PC-9 (cell line): Measurements from ENCODE around the gene NBEA. TPM values are rescaled to one million over a fixed set of nuclear protein-coding genes. Genes with fewer than 3 reads are reported as not detected.

Source experiments
- BruUV-seq: library from RNA; stranded (reverse); fragments of 400-500 nt; replicated peaks from 2 replicates; lab custom pipeline; 2021; lab: Mats Ljungman, UMichigan
- CTCF ChIA-PET: fragments of 300-600 bp; sonication (Branson Sonifier 250); formaldehyde crosslinking; loops from one replicate; lab custom pipeline; 2022; ENCODE audit warnings: antibody characterized with exemption; lab: Charles Lee
- POLR2A ChIA-PET: fragments of 300-600 bp; sonication (Branson Sonifier 250); formaldehyde crosslinking; loops from one replicate; lab custom pipeline; 2022; ENCODE audit warnings: antibody characterized with exemption; ENCODE audit not compliant: unreplicated experiment; lab: Charles Lee
- DNase-seq, 2 experiments: peaks; one replicate each; pipeline versions ENCODE4 v3.0.0 to v3.0.0-alpha.2; 2015 to 2022; ENCODE audit warnings: mixed read lengths in 1 of 2
- H2AFZ ChIP-seq: fragments of 200-600 bp; sonication (generic); 2 replicates; pipeline ENCODE4 v1.8.1; 2017; ENCODE audit warnings: antibody characterized with exemption
- H3F3A ChIP-seq: fragments of 200-600 bp; sonication (generic); 2 replicates; pipeline ENCODE4 v1.8.1; 2017; ENCODE audit warnings: antibody characterized with exemption, mild to moderate bottlenecking, low read depth; ENCODE audit not compliant: insufficient read depth
- H3K27ac ChIP-seq: fragments of 200-600 bp; sonication (generic); 2 replicates; pipeline ENCODE4 v1.6.1; 2016; ENCODE audit warnings: mixed run types
- H3K27me3 ChIP-seq: fragments of 200-600 bp; sonication (generic); 2 replicates; pipeline ENCODE4 v1.6.1; 2016; ENCODE audit warnings: low read depth, mixed run types; ENCODE audit not compliant: insufficient read depth
- H3K36me3 ChIP-seq: fragments of 200-600 bp; sonication (generic); 2 replicates; pipeline ENCODE4 v1.6.1; 2016; ENCODE audit warnings: low read depth, mixed run types
- H3K4me1 ChIP-seq: fragments of 200-600 bp; sonication (generic); replicated peaks from 2 replicates; pipeline ENCODE4 v1.6.1; 2016; ENCODE audit warnings: mixed run types; ENCODE audit not compliant: insufficient read depth
- H3K4me2 ChIP-seq: fragments of 200-600 bp; sonication (generic); 2 replicates; pipeline ENCODE4 v1.6.1; 2017; ENCODE audit warnings: mixed run types
- H3K4me3 ChIP-seq: fragments of 200-600 bp; sonication (generic); 2 replicates; pipeline ENCODE4 v1.6.1; 2016; ENCODE audit warnings: mixed run types
- H3K79me2 ChIP-seq: fragments of 200-600 bp; sonication (generic); 2 replicates; pipeline ENCODE4 v1.6.1; 2017; ENCODE audit warnings: low read depth, mixed run types
- H3K9me2 ChIP-seq: fragments of 200-600 bp; sonication (generic); 2 replicates; pipeline ENCODE4 v1.8.1; 2017; ENCODE audit warnings: mild to moderate bottlenecking; ENCODE audit not compliant: insufficient read depth
- H3K9me3 ChIP-seq: fragments of 200-600 bp; sonication (generic); 2 replicates; pipeline ENCODE4 v1.8.1; 2016; ENCODE audit warnings: low read depth; ENCODE audit not compliant: insufficient read depth
- H4K20me1 ChIP-seq: fragments of 200-600 bp; sonication (generic); 2 replicates; pipeline ENCODE4 v1.8.1; 2017; ENCODE audit not compliant: insufficient read depth
- CTCF ChIP-seq: fragments of 200-600 bp; sonication (generic); conservative IDR thresholded peaks from 2 replicates; pipeline ENCODE4 v1.6.1; 2017; ENCODE audit warnings: mixed run types, antibody characterized with exemption, mild to moderate bottlenecking, moderate library complexity
- EZH2 ChIP-seq: fragments of 200-600 bp; sonication (generic); IDR thresholded peaks from 2 replicates; pipeline ENCODE4 v1.8.0; 2017; ENCODE audit warnings: antibody characterized with exemption, low read depth
- intact Hi-C: fragments of 100-400 bp; cut with micrococcal nuclease; formaldehyde crosslinking; loops from one replicate; pipeline ENCODE4 v1.10.0; 2022; ENCODE audit not compliant: unreplicated experiment
- total RNA-seq: library from RNA; stranded (reverse); gene quantifications from 2 replicates; pipeline ENCODE4 v1.2.3, GENCODE V29; 2021

NBEA gene
- total RNA-seq, 1 experiment from 2014 or later, result 4.0 TPM

GRCh38 chr13:35483761-35484160 is 541.7 kb downstream of the NBEA start:
- Histone ChIP-seq H3K9me2 (0 out of 2 replicates have a peak, but pooled peaks cover 6% of the 10 kb centered on the region), H3K9me3 (no peaks in the 10 kb centered on the region), H3K36me3 (no peaks in the 10 kb centered on the region), H3K27ac (no peak overlapping the region), H3K79me2 (no peaks in the 10 kb centered on the region), H4K20me1 (no peaks in the 10 kb centered on the region), H3K4me2 (no peak overlapping the region), H3K4me1 (no peaks in the 10 kb centered on the region), H3K4me3 (no peak overlapping the region), H3K27me3 (no peaks in the 10 kb centered on the region), H2AFZ (no peak overlapping the region), H3F3A (no peaks in the 10 kb centered on the region)
- CTCF ChIA-PET, result no interaction called here
- no TSS peak for BruUV-seq
- POLR2A ChIA-PET, result no interaction called here
- no peak for DNase-seq
- intact Hi-C loops, result no loop called here
- TF ChIP-seq CTCF, result no peak
- TF ChIP-seq EZH2, result no peak

- no TSS peak for BruUV-seq
- no peaks in the 10 kb centered on the region for H3K4me1 ChIP-seq
- no peaks in the 10 kb centered on the region for H3K79me2 ChIP-seq
- no peak overlapping the region for H3K27ac ChIP-seq
- 0 out of 2 replicates have a peak, but pooled peaks cover 6% of the 10 kb centered on the region for H3K9me2 ChIP-seq
- no peaks in the 10 kb centered on the region for H3K9me3 ChIP-seq
- TF ChIP-seq CTCF (no peak), EZH2 (no peak)
- CTCF ChIA-PET, result no interaction called here
- POLR2A ChIA-PET, result no interaction called here
- no peak overlapping the region for H2AFZ ChIP-seq
- no peak overlapping the region for H3K4me3 ChIP-seq
- DNase-seq, result no peak
- no peaks in the 10 kb centered on the region for H3F3A ChIP-seq
- H3K36me3 ChIP-seq, result no peaks in the 10 kb centered on the region
- no peaks in the 10 kb centered on the region for H4K20me1 ChIP-seq
- H3K4me2 ChIP-seq, result no peak overlapping the region
- H3K27me3 ChIP-seq, result no peaks in the 10 kb centered on the region
- intact Hi-C loops, result no loop called here
Measured at GRCh38 chr13:35484384-35484783, 542.3 kb downstream of the NBEA start.

GRCh38 chr13:35485424-35485823 is 543.4 kb downstream of the NBEA start:
- no peaks in the 10 kb centered on the region for H3F3A ChIP-seq
- CTCF ChIA-PET, result no interaction called here
- H3K4me1 ChIP-seq, result no peaks in the 10 kb centered on the region
- no peak overlapping the region for H3K4me2 ChIP-seq
- BruUV-seq, result no TSS peak
- no peaks in the 10 kb centered on the region for H3K9me3 ChIP-seq
- 0 out of 2 replicates have a peak, but pooled peaks cover 6% of the 10 kb centered on the region for H3K9me2 ChIP-seq
- H2AFZ ChIP-seq, result no peak overlapping the region
- no peak for DNase-seq
- no peak overlapping the region for H3K27ac ChIP-seq
- no peaks in the 10 kb centered on the region for H3K27me3 ChIP-seq
- H3K79me2 ChIP-seq, result no peaks in the 10 kb centered on the region
- H4K20me1 ChIP-seq, result no peaks in the 10 kb centered on the region
- no peak overlapping the region for H3K4me3 ChIP-seq
- POLR2A ChIA-PET, result no interaction called here
- TF ChIP-seq CTCF (no peak), EZH2 (no peak)
- no peaks in the 10 kb centered on the region for H3K36me3 ChIP-seq
- intact Hi-C loops, result no loop called here
